HG02970 (cell line): ENCODE results near the gene GFER.

ENCODE experiments used
- ATAC-seq: cut with Tn5 transposase; IDR thresholded peaks from one replicate; pipeline ENCODE4 v1.9.1; 2021; ENCODE audit warnings: mild to moderate bottlenecking, moderate library complexity, moderate number of reproducible peaks; ENCODE audit not compliant: unreplicated experiment, low FRiP score

Gene GFER

DNA sequence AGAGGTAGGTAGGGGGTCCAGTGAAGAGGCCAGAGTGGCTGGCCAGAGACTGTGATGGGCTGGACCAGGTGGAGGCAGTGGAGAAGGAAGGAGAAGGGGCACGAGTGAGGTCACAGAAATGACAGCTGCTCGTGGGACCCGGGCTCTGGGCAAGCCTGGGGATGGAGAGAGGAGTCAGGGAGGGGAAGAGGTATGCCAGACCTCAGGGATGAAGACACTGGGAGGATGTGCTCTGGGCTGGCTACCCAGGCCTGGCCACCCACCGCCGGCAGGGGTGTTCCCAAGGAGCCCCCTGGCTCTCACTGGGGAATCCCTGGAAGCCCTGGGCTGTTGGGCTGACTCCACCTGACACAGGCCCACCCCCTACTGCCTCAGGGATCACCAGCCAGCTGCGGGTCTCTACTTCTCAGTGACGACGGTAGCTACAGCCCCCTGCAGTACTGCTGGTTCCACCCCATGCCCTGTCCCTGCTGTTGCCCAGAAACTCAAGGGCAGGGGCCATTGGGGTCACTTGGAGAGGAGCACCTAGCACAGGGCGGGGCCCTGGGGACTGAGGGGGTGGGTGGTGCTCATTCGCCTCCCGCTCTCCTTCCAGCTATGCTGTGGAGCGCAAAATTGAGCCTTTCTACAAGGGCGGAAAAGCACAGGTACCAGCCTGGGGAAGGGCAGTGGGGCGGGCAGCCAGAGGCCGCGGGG lies 10.4 kb upstream of the GFER start:
- no peak for ATAC-seq

GRCh38 chr16:1974157-1975070 lies 9.6 kb upstream of the GFER start:
- no peak for ATAC-seq

DNA sequence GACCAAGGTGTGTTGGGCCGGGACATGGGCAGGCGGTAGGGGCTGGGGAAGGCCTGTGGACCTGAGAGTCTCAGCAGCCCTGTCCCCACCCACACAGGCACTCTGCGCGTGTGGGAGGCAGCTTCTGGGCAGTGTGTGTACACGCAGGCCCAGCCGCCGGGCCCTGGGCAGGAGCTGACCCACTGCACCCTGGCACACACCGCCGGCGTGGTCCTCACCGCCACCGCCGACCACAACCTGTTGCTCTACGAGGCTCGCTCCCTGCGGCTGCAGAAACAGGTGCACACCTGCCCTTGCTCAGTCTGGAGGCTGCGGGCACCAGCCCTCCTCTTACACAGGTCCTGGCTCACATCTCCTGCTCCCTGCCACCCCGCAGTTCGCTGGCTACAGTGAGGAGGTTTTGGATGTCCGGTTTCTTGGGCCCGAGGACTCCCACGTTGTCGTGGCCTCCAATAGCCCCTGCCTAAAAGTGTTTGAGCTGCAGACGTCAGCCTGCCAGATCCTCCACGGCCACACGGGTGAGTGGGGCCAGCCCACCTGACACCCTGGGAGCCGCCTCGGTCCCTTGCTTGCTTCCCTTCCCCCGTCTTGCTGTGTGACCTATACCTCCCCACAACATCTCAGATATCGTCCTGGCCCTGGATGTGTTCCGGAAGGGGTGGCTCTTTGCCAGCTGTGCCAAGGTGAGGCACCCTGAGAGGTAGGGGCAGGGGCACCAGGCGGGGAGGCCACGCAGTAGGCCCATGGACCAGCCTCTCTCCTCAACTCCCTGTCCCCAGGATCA lies 8.4 kb upstream of the GFER start:
- no peak for ATAC-seq

GRCh38 chr16:1976216-1976520 lies 7.8 kb upstream of the GFER start:
- ATAC-seq, result no peak

DNA sequence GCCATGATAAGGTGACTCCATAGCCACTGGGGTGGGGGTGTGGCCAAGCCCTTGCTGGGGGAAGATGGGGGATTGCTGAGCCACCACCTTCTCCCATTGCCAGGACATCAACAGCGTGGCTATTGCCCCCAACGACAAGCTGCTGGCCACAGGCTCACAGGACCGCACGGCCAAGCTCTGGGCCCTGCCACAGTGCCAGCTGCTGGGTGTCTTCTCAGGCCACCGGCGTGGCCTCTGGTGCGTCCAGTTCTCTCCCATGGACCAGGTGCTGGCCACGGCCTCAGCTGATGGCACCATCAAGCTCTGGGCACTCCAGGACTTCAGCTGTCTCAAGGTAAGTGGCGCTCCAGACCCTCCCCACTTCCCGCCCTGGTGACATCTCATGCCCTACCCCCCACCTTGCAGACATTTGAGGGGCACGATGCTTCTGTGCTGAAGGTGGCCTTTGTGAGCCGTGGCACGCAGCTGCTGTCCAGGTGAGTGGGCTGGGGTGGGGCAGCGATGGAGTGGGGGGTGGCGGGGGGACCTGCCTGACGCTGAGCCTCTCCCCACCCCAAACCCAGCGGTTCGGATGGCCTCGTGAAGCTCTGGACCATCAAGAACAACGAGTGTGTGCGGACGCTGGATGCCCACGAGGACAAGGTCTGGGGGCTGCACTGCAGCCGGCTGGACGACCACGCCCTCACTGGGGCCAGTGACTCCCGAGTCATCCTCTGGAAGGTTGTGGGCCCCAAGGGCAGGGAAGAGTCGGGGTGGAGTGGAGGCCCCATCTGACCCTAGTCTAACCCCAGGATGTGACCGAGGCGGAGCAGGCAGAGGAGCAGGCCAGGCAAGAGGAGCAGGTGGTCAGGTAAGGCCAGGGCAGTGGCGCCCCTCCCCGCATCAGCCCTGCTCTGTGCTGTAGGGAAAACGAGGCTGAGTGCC lies 6.8 kb upstream of the GFER start:
- no peak for ATAC-seq

- ATAC-seq, result no peak
Observed at GRCh38 chr16:1977875-1978268, 6.1 kb upstream of the GFER start.

DNA sequence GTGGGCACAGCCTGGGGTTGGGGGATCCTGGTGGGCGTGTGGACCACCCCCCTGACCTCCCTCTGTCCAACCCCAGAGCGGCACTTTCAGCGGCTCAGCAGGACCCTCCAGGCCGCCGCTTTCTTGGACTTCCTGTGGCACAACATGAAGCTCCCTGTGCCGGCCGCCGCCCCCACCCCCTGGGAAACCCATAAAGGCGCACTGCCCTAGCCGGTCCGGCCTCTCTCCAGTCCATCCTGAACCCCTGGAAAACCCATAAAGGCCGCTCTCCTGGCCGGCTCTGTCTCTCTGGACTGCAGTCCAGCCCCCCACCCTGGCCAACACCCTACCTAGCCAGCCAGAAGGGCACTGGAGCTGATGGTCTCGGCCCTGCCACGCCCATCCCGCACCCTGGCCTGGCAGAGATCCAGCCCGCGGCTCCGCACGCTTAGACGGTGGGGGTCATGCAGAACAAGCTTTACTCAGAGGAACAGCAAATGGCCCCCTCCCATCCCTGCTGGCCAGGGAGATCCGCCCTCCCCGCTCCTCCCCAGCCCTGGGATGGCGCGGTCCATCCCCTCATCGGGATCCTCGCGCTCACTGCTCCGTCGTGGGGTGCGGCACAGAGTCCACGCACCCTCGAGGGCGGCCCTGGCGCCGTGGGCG lies 5.4 kb upstream of the GFER start:
- ATAC-seq, result no peak

DNA sequence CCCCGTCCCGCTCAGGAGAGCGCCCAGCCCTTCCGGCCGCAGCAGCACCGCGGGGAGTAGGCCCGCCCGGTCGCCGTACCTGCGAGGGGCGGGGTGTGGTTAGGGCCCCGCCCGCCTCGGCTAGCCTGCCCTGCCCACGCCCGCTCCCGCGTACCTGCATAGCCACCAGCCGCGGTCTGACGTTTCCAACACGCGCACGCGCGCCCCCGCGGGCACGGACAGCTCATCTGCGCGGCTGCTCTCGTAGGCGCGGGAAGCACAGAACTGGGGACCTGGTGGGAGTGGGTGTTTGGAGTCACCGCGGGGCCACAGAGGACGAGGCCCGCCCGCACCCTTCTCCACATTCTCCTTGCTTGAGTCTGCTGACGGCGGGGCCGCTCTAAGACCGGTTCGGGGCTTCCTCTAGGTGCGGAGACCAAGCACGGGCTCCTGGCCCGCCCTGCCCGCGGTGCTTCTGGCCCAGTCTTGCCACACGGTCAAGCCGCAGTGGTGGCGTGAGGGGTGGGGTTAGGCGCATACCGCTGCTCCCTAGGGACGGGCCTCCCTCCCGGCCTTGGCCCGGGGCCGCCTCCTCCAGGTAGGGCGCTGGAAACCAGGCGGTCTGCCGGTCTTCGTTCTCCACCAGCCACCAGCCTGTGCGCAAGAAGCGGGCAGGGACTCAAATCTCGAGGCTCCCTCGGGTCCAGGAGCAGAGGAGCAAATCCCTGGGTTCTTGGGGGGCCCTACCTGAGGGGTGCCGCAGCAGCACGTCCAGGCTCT lies 4.5 kb upstream of the GFER start:
- no peak for ATAC-seq

- ATAC-seq, result no peak
Observed at GRCh38 chr16:1980030-1980769, 3.8 kb upstream of the GFER start.

DNA sequence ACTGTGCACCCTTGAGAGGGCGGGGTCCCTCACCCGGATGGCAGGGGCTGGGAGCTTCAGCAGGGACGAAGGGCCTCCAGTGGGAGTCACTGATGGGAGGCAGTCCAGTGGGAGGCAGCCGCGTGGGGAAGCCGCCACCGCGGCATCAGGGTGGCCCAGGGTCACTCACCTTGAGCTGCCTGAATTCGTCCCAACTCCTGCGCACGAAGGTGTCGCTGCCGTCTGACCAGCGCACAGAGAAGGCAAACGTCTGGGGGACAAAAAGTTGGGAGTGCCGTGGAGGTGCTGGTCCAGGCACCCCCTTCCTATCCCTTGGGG lies 3.3 kb upstream of the GFER start:
- no peak for ATAC-seq

DNA sequence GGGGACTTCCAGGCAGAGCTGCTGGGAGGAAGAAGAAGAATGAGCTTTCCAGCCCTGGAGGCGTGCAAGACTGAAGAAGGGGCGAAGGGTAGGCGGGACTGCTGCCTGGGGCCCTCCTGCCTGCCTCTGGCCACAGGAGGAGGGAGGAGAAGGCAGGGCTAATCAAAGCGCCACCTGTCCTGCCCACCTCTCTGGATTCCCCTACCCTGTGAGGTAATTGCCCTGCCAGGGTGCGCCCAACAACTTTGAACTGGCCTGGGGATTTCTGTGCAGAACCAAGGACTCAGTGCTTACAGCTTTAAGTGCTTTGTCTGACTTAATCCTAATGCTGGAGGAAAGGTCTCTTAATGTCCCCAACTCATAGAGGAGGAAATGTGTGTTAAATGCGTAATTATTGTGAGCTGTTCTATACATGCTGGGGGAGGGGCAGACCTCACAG lies 2.6 kb upstream of the GFER start, which contains the start of gene NOXO1:
Gene NOXO1, minus strand, starts transcription at position 72 of the 439 bp plus-strand sequence. CDS start 290 bp downstream, outside the sequence.
- no peak for ATAC-seq

GRCh38 chr16:1982013-1982433 lies 2.0 kb upstream of the GFER start:
- ATAC-seq, result no peak

- ATAC-seq, result no peak
Observed at GRCh38 chr16:1982991-1983543, 926 bp upstream of the GFER start.

DNA sequence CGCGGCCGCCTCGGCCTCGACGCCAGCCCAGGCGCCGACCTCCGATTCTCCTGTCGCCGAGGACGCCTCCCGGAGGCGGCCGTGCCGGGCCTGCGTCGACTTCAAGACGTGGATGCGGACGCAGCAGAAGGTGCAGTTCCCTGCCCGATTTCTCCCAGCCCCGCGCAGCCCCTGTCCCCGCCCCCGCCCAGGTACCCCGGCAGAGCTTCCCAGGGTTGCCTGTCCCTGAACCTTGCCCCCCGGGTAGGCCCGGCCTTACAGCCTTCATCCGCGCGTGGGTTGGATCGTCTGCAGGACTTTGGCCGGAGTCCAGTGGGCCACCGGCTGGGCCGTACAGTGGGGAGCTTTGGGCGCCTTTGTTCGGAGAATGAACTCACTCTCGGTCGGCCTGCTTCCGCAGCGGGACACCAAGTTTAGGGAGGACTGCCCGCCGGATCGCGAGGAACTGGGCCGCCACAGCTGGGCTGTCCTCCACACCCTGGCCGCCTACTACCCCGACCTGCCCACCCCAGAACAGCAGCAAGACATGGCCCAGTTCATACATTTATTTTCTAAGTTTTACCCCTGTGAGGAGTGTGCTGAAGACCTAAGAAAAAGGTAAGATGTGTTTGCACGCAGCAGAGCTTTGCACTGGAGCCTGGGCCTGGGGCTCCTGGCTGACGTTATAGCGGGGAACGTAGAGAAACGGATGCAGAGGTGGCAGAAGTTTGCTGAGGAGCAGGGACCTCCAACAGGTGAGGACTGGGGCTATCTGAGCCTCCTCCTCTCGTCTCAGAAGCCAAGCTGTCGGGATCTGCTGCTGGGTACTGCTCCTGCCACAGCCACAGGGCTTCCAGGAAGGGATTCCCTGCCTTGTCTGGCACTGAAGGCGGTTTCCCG lies 593 bp downstream of the GFER start:
- ATAC-seq, result no peak

- ATAC-seq, result no peak
Observed at GRCh38 chr16:1985466-1986150, 1.6 kb downstream of the GFER start.

DNA sequence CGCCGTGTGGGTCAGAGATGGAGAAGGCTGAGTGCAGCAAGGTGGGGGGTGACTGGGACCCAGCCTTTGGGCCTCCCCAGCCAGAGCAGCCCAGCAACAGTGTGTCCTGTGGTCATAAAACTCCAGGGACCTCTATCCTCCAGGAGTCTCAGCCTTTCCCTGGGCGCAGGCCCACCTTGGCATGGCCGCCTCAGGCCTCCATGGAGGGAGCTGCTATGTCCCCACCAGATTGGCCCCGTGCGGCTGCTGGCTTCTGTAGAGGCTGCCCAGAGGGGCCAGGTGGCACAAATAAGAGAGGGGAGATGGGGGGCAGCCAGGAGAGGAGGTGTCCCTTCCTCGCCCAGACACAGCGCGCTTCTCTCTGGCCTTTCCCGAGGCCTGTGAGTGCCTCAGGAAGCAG lies 3.2 kb downstream of the GFER start:
- no peak for ATAC-seq
